HEK293 (cell line): ENCODE results near the gene PPA1.

Experiments used
- CTCF ChIA-PET: fragments of 350-600 bp; formaldehyde crosslinking; extraction: SDS; loops from one replicate; lab custom pipeline; 2021; ENCODE audit warnings: antibody characterized with exemption; lab: Yijun Ruan, JAX
- POLR2A ChIA-PET: fragments of 300-600 bp; formaldehyde crosslinking; extraction: SDS; loops from one replicate; lab custom pipeline; 2020; ENCODE audit warnings: antibody characterized with exemption, inconsistent platforms; lab: Yijun Ruan, JAX
- H3K27ac ChIP-seq: fragments of 200-500 bp; sonication (Bioruptor generic); 2 replicates; pipeline ENCODE4 v1.5.1; 2014; ENCODE audit warnings: low read depth, low read length, control low read depth, inconsistent platforms; ENCODE audit errors: extremely low read depth
- H3K36me3 ChIP-seq, 2 experiments: fragments of 200-500 bp in 1 of 2; sonication (Bioruptor generic) in 1 of 2; 1 replicate in 1 of 2; 2 replicates in 1 of 2; pipeline ENCODE4 v1.5.1; 2014 to 2017; ENCODE audit warnings: inconsistent platforms in 2 of 2, low read length in 2 of 2; ENCODE audit not compliant: control insufficient read depth in 2 of 2, insufficient read depth in 1 of 2
- H3K4me1 ChIP-seq: fragments of 200-500 bp; sonication (Bioruptor generic); 2 replicates; pipeline ENCODE4 v1.5.1; 2014; ENCODE audit warnings: mild to moderate bottlenecking, low read length, inconsistent platforms; ENCODE audit not compliant: control insufficient read depth, insufficient read depth
- H3K4me3 ChIP-seq: 2 replicates; pipeline ENCODE4 v1.5.1; 2011; ENCODE audit warnings: low read depth, mild to moderate bottlenecking, control low read depth, low read length, moderate library complexity
- H3K9me3 ChIP-seq: fragments of 200-500 bp; sonication (Bioruptor generic); 2 replicates; pipeline ENCODE4 v1.5.1; 2014; ENCODE audit warnings: low read depth, low read length, inconsistent platforms; ENCODE audit not compliant: control insufficient read depth, insufficient read depth
- CTCF ChIP-seq: fragments of 450-650 bp; formaldehyde crosslinking; IDR thresholded peaks from 2 replicates; pipeline ENCODE4 v1.5.1; 2016; ENCODE audit warnings: missing biosample characterization, missing genetic modification characterization
- PRDM6 ChIP-seq: fragments of 450-650 bp; formaldehyde crosslinking; IDR thresholded peaks from 2 replicates; pipeline ENCODE4 v1.5.1; 2017; ENCODE audit warnings: missing biosample characterization, missing genetic modification characterization
- REST ChIP-seq: fragments of 450-650 bp; formaldehyde crosslinking; IDR thresholded peaks from 2 replicates; pipeline ENCODE4 v1.5.1; 2016; ENCODE audit warnings: missing biosample characterization, missing genetic modification characterization
- ZBTB26 ChIP-seq: fragments of 450-650 bp; formaldehyde crosslinking; optimal IDR thresholded peaks from 2 replicates; pipeline ENCODE3; 2016; ENCODE audit warnings: missing biosample characterization, mild to moderate bottlenecking, missing genetic modification characterization
- ZFP69B ChIP-seq: fragments of 450-650 bp; formaldehyde crosslinking; IDR thresholded peaks from 2 replicates; pipeline ENCODE4 v1.5.1; 2016; ENCODE audit warnings: missing biosample characterization, missing genetic modification characterization
- ZNF426 ChIP-seq: fragments of 450-650 bp; formaldehyde crosslinking; IDR thresholded peaks from 2 replicates; pipeline ENCODE4 v1.5.1; 2017; ENCODE audit warnings: missing biosample characterization, missing genetic modification characterization, mild to moderate bottlenecking, inconsistent platforms, moderate library complexity
- ZNF626 ChIP-seq: fragments of 450-650 bp; sonication (Bioruptor Pico); formaldehyde crosslinking; IDR thresholded peaks from 2 replicates; pipeline ENCODE4 v1.5.1; 2018; ENCODE audit warnings: missing biosample characterization, missing genetic modification characterization, inconsistent platforms
- ZNF654 ChIP-seq: fragments of 450-650 bp; formaldehyde crosslinking; IDR thresholded peaks from 2 replicates; pipeline ENCODE4 v1.5.1; 2016; ENCODE audit warnings: low read depth, missing biosample characterization, missing genetic modification characterization

Gene PPA1

GRCh38 chr10:70266701-70267100 is 33.5 kb upstream of the PPA1 start (continued):
- TF ChIP-seq CTCF (tag by site-specific recombination) (no peak), ZBTB26 (no peak)

- H3K4me3 ChIP-seq, result no peak overlapping the region
- no peak overlapping the region for H3K27ac ChIP-seq
- H3K36me3 ChIP-seq, result no peaks in the 10 kb centered on the region
- no peaks in the 10 kb centered on the region for H3K4me1 ChIP-seq
- POLR2A ChIA-PET, result no interaction called here
- TF ChIP-seq PRDM6, result no peak
- CTCF ChIA-PET, result interaction anchor here (0.7 to 4.2 kb wide), 13 partner anchors 7 to 122 kb away, joined by 3 to 29 read pairs (median 4); no protein-coding TSS in a partner anchor
- no peaks in the 10 kb centered on the region; the same call in 1 of the 2 replicates for H3K9me3 ChIP-seq
Measured at GRCh38 chr10:70266056-70266455, 32.8 kb upstream of the PPA1 start.

GRCh38 chr10:70265032-70265689 is 31.9 kb upstream of the PPA1 start:
- Histone ChIP-seq H3K36me3 (no peaks in the 10 kb centered on the region), H3K9me3 (no peaks in the 10 kb centered on the region; the same call in 1 of the 2 replicates), H3K4me1 (no peaks in the 10 kb centered on the region), H3K27ac (no peak overlapping the region), H3K4me3 (no peak overlapping the region)
- ChIA-PET POLR2A (interaction anchor here (0.5 to 1.1 kb wide), 5 partner anchors 9 to 119 kb away, joined by 3 to 6 read pairs (median 3); partner anchors contain the start of gene TYSND1), CTCF (interaction anchor here (0.5 to 4.2 kb wide), 32 partner anchors 8 to 1031 kb away, joined by 3 to 29 read pairs (median 4); no protein-coding TSS in a partner anchor)
- TF ChIP-seq ZNF426 (tag by site-specific recombination) (no peak), CTCF (tag by site-specific recombination) (0 out of 2 replicates have a peak, but pooled peaks have one; percentile 35), ZNF654 (tag by site-specific recombination) (peak; percentile 35; the same call in 1 of the 2 replicates), ZNF626 (no peak), ZFP69B (no peak)

DNA sequence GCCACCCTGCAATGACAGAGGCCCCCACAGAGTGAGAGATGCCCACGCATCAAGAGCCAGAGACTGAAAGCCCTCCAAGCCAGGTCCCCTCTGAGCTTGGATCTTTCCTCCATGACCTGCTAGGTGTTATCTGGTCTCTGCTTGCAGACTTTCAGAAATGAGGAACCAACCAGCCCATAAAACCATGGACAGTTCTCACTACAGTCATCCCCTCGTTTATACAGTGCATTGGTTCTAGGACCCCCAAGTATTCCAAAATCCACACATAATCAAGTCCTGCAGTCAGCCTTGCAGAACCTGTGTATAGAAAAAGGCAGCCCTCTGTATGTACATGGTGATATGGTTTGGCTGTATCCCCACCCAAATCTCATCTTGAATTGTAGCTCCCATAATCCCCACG is 27.5 kb upstream of the PPA1 start:
- H3K4me3 ChIP-seq, result no peak overlapping the region
- no peaks in the 10 kb centered on the region for H3K36me3 ChIP-seq
- H3K9me3 ChIP-seq, result no peaks in the 10 kb centered on the region; the same call in 1 of the 2 replicates
- CTCF ChIA-PET, result interaction anchor here (0.6 kb wide), 1 partner anchor 104 kb away, joined by 3 read pairs; no protein-coding TSS in a partner anchor
- no peaks in the 10 kb centered on the region for H3K4me1 ChIP-seq
- POLR2A ChIA-PET, result interaction anchor here (1.6 kb wide), 1 partner anchor 114 kb away, joined by 5 read pairs; the partner anchor contains the start of gene TYSND1
- TF ChIP-seq ZNF426 (tag by site-specific recombination) (no peak), REST (tag by site-specific recombination) (peak; percentile 44; the same call in 1 of the 2 replicates)
- TF ChIP-seq, all 188 proteins: peak for 1
- no peak overlapping the region for H3K27ac ChIP-seq
